IMR-90 (cell line): Measurements from ENCODE around the gene NRL. TPM values are rescaled to one million over a fixed set of nuclear protein-coding genes. Genes with fewer than 3 reads are reported as not detected.

Experiments used
- ATAC-seq: fragments of 200-7000 bp; cut with Tn5 transposase; 2 replicates; pipeline ENCODE4 v1.9.1; 2020; ENCODE audit warnings: low read depth, mild to moderate bottlenecking, moderate library complexity
- BruUV-seq: library from RNA; stranded (reverse); fragments of 400-500 nt; replicated peaks from 2 replicates; lab custom pipeline; 2021; lab: Mats Ljungman, UMichigan
- CTCF ChIA-PET: fragments of 300-600 bp; formaldehyde crosslinking; extraction: SDS; loops from one replicate; lab custom pipeline; 2021; ENCODE audit warnings: antibody characterized with exemption; lab: Yijun Ruan, JAX
- POLR2A ChIA-PET: fragments of 300-600 bp; sonication (Branson Sonifier 250); formaldehyde crosslinking; loops from one replicate; lab custom pipeline; 2022; ENCODE audit warnings: antibody characterized with exemption; ENCODE audit not compliant: unreplicated experiment; lab: Charles Lee
- DNase-seq: peaks from one replicate; pipeline ENCODE4 v3.0.0; 2013
- H2AFZ ChIP-seq: replicated peaks from 2 replicates; pipeline ENCODE3; 2013; ENCODE audit warnings: low read length, mild to moderate bottlenecking; ENCODE audit not compliant: poor library complexity
- H2AK5ac ChIP-seq: 2 replicates; pipeline ENCODE4 v1.6.1; 2013; ENCODE audit warnings: low read depth, low read length, inconsistent platforms
- H2AK9ac ChIP-seq: replicated peaks from 2 replicates; pipeline ENCODE3; 2013; ENCODE audit warnings: mild to moderate bottlenecking, low read depth, low read length, moderate library complexity; ENCODE audit not compliant: poor library complexity
- H2BK120ac ChIP-seq: 2 replicates; pipeline ENCODE4 v1.6.1; 2013; ENCODE audit warnings: low read depth, low read length, inconsistent platforms
- H2BK15ac ChIP-seq: 3 replicates; pipeline ENCODE4 v1.6.1; 2013; ENCODE audit warnings: low read depth, low read length, inconsistent platforms
- H2BK20ac ChIP-seq: 2 replicates; pipeline ENCODE4 v1.6.1; 2013; ENCODE audit warnings: low read depth, mild to moderate bottlenecking, inconsistent platforms, low read length, moderate library complexity
- H2BK5ac ChIP-seq: 2 replicates; pipeline ENCODE4 v1.6.1; 2013; ENCODE audit warnings: mild to moderate bottlenecking, low read depth, low read length, inconsistent platforms; ENCODE audit not compliant: poor library complexity, severe bottlenecking
- H3K14ac ChIP-seq: replicated peaks from 2 replicates; pipeline ENCODE4 v1.6.1; 2013; ENCODE audit warnings: low read depth, low read length, inconsistent platforms
- H3K18ac ChIP-seq: 2 replicates; pipeline ENCODE4 v1.6.1; 2013; ENCODE audit warnings: low read depth, low read length, control low read depth
- H3K23ac ChIP-seq: 2 replicates; pipeline ENCODE4 v1.6.1; 2013; ENCODE audit warnings: low read depth, low read length, inconsistent platforms
- H3K27ac ChIP-seq: 2 replicates; pipeline ENCODE4 v1.5.1; 2013; ENCODE audit warnings: mild to moderate bottlenecking, control low read depth, low read length; ENCODE audit not compliant: insufficient read depth
- H3K27me3 ChIP-seq: 2 replicates; pipeline ENCODE4 v1.6.1; 2013; ENCODE audit warnings: low read length; ENCODE audit not compliant: control insufficient read depth, insufficient read depth
- H3K36me3 ChIP-seq: 2 replicates; pipeline ENCODE4 v1.6.1; 2013; ENCODE audit warnings: low read length, mixed read lengths; ENCODE audit not compliant: control insufficient read depth, insufficient read depth
- H3K4ac ChIP-seq: 2 replicates; pipeline ENCODE4 v1.6.1; 2013; ENCODE audit warnings: low read depth, low read length, inconsistent platforms
- H3K4me1 ChIP-seq: 2 replicates; pipeline ENCODE4 v1.6.1; 2013; ENCODE audit warnings: low read length, mixed read lengths; ENCODE audit not compliant: control insufficient read depth, insufficient read depth
- H3K4me2 ChIP-seq: 2 replicates; pipeline ENCODE4 v1.6.1; 2013; ENCODE audit warnings: low read depth, mild to moderate bottlenecking, control low read depth, low read length, moderate library complexity
- H3K4me3 ChIP-seq: 2 replicates; pipeline ENCODE4 v1.5.1; 2013; ENCODE audit warnings: low read depth, mild to moderate bottlenecking, control low read depth, low read length, moderate library complexity; ENCODE audit not compliant: insufficient read depth
- H3K56ac ChIP-seq: 2 replicates; pipeline ENCODE4 v1.6.1; 2013; ENCODE audit warnings: low read length, inconsistent platforms; ENCODE audit not compliant: insufficient read depth; ENCODE audit errors: extremely low read depth
- H3K79me1 ChIP-seq, 2 experiments: 2 replicates each; pipeline ENCODE4 v1.6.1; 2013; ENCODE audit warnings: low read length in 2 of 2, inconsistent platforms in 1 of 2, low read depth in 1 of 2
- H3K9ac ChIP-seq: 2 replicates; pipeline ENCODE4 v1.6.1; 2013; ENCODE audit warnings: low read depth, low read length, control low read depth
- H3K9me1 ChIP-seq: 2 replicates; pipeline ENCODE4 v1.6.1; 2013; ENCODE audit warnings: low read length, inconsistent platforms; ENCODE audit not compliant: insufficient read depth
- H3K9me3 ChIP-seq: 2 replicates; pipeline ENCODE4 v1.6.1; 2013; ENCODE audit warnings: low read length; ENCODE audit not compliant: control insufficient read depth, insufficient read depth
- H4K20me1 ChIP-seq: 2 replicates; pipeline ENCODE4 v1.6.1; 2013; ENCODE audit warnings: low read length, inconsistent platforms; ENCODE audit not compliant: insufficient read depth
- H4K5ac ChIP-seq: 2 replicates; pipeline ENCODE4 v1.6.1; 2013; ENCODE audit warnings: mild to moderate bottlenecking, low read depth, low read length, control low read depth
- H4K8ac ChIP-seq, 2 experiments: 2 replicates each; pipeline ENCODE4 v1.6.1; 2013; ENCODE audit warnings: low read depth in 2 of 2, low read length in 2 of 2, control low read depth in 1 of 2, inconsistent platforms in 1 of 2
- H4K91ac ChIP-seq: 2 replicates; pipeline ENCODE4 v1.6.1; 2013; ENCODE audit warnings: low read depth, low read length, inconsistent platforms; ENCODE audit not compliant: insufficient read depth
- CEBPB ChIP-seq: IDR thresholded peaks from 2 replicates; pipeline ENCODE4 v1.6.1; 2012; ENCODE audit warnings: low read depth, low read length, improper control_type of control experiment
- CTCF ChIP-seq: conservative IDR thresholded peaks from 2 replicates; pipeline ENCODE4 v1.5.1; 2012; ENCODE audit warnings: mild to moderate bottlenecking, low read depth, low read length, improper control_type of control experiment
- MAFK ChIP-seq: IDR thresholded peaks from 2 replicates; pipeline ENCODE4 v1.6.1; 2012; ENCODE audit warnings: low read depth, low read length, improper control_type of control experiment
- MAZ ChIP-seq: IDR thresholded peaks from 2 replicates; pipeline ENCODE4 v1.6.1; 2012; ENCODE audit warnings: low read depth, mild to moderate bottlenecking, low read length, improper control_type of control experiment, moderate library complexity, borderline replicate concordance
- NFE2L2 ChIP-seq: fragments of 150-350 bp; IDR thresholded peaks from 2 replicates; pipeline ENCODE4 v1.6.1; 2016; ENCODE audit warnings: low read depth, mild to moderate bottlenecking, low read length
- POLR2A ChIP-seq: IDR thresholded peaks from 2 replicates; pipeline ENCODE4 v1.6.1; 2012; ENCODE audit warnings: mild to moderate bottlenecking, low read depth, low read length
- RAD21 ChIP-seq: IDR thresholded peaks from 2 replicates; pipeline ENCODE4 v1.6.1; 2012; ENCODE audit warnings: low read length, improper control_type of control experiment
- RCOR1 ChIP-seq: IDR thresholded peaks from 2 replicates; pipeline ENCODE4 v1.6.1; 2012; ENCODE audit warnings: mild to moderate bottlenecking, low read length, improper control_type of control experiment; ENCODE audit not compliant: insufficient replicate concordance
- RFX5 ChIP-seq: IDR thresholded peaks from 2 replicates; pipeline ENCODE4 v1.8.0; 2012; ENCODE audit warnings: low read depth, mild to moderate bottlenecking, low read length, moderate library complexity
- WGBS, 2 experiments: methylation state at CpG; one replicate each; pipeline versions ENCODE4 v1.1.5 to v1.1.7; 2013; ENCODE audit warnings: missing lambda C conversion rate in 2 of 2; ENCODE audit not compliant: insufficient read length in 1 of 2; ENCODE audit errors: extremely low coverage in 2 of 2; 5-methylcytosine and 5-hydroxymethylcytosine counted together
- dilution Hi-C: fragments of 300-500 bp; cut with HindIII; formaldehyde crosslinking; loops from one replicate; pipeline ENCODE4 v1.14.3; 2018; ENCODE audit warnings: low sequenced_read_pairs; ENCODE audit not compliant: unreplicated experiment
- in situ Hi-C: fragments of 300-500 bp; cut with MboI; formaldehyde crosslinking; loops from 3 replicates; pipeline ENCODE4 v1.14.3; 2019; ENCODE audit warnings: low sequenced_read_pairs, inconsistent platforms, mixed read lengths
- intact Hi-C: fragments of 100-400 bp; cut with micrococcal nuclease; formaldehyde crosslinking; loops from 2 replicates; pipeline ENCODE4 v1.10.0; 2022
- polyA plus RNA-seq, 3 experiments: library from polyadenylated mRNA; depleted of rRNA; stranded (reverse); fragments of >200 nt; gene quantifications; 2 replicates each; pipeline ENCODE4 v1.2.3, GENCODE V29; 2012; ENCODE audit warnings: low replicate concordance in 1 of 3
- total RNA-seq: library from RNA; depleted of rRNA; stranded (reverse); fragments of >200 nt; gene quantifications from 2 replicates; pipeline ENCODE4 v1.2.3, GENCODE V29; 2012

Gene NRL
- total and polyA plus RNA-seq, 2 of the 4 experiments (the other 2 are of a cell fraction): 0.18 to 0.70 TPM

GRCh38 chr14:24156840-24157239 is 42.1 kb upstream of the NRL start:
- no peak overlapping the region for H3K4ac ChIP-seq
- no peak overlapping the region for H3K4me2 ChIP-seq
- no TSS peak for BruUV-seq
- no peaks in the 10 kb centered on the region for H3K27me3 ChIP-seq
- H4K91ac ChIP-seq: no peak overlapping the region
- H3K36me3 ChIP-seq: peaks cover 57% of the 10 kb centered on the region
- H3K27ac ChIP-seq: no peak overlapping the region
- H4K20me1 ChIP-seq: no peaks in the 10 kb centered on the region
- no peak overlapping the region for H2BK120ac ChIP-seq
- ChIA-PET CTCF (interaction anchor here (0.6 to 1.4 kb wide), 2 partner anchors 10 to 1129 kb away, joined by 3 to 6 read pairs; partner anchors contain the start of gene PSME2), POLR2A (no interaction called here)
- no peak overlapping the region for H3K9ac ChIP-seq
- intact Hi-C loops: no loop called here
- DNase-seq (no peak), ATAC-seq (no peak)
- peak overlapping the region; percentile 24 for H2AK9ac ChIP-seq
- dilution Hi-C loops: no loop called here
- H2AFZ ChIP-seq: no peak overlapping the region
- H2BK20ac ChIP-seq: no peak overlapping the region
- H3K79me1 ChIP-seq: peaks cover 7 to 11% of the 10 kb centered on the region in 2 experiments
- H2BK15ac ChIP-seq: no peak overlapping the region
- in situ Hi-C loops: no loop called here
- no peak overlapping the region for H3K4me3 ChIP-seq
- no peaks in the 10 kb centered on the region for H3K9me3 ChIP-seq
- no peak overlapping the region for H4K8ac ChIP-seq
- no peak overlapping the region for H3K23ac ChIP-seq
- H3K18ac ChIP-seq: no peak overlapping the region
- TF ChIP-seq MAZ (no peak), NFE2L2 (no peak), CTCF (no peak), POLR2A (no peak), RAD21 (no peak), RFX5 (no peak), RCOR1 (no peak), MAFK (no peak), CEBPB (no peak)
- no peak overlapping the region for H2BK5ac ChIP-seq
- peaks cover 3% of the 10 kb centered on the region for H3K4me1 ChIP-seq
- no peak overlapping the region for H3K56ac ChIP-seq
- H4K5ac ChIP-seq: no peak overlapping the region
- peaks cover under 1% of the 10 kb centered on the region; the same call in 1 of the 2 replicates for H3K9me1 ChIP-seq
- no peak overlapping the region for H3K14ac ChIP-seq
- no peak overlapping the region for H2AK5ac ChIP-seq
- WGBS, 2 experiments: 100% methylated on average over 1 of the region's 1 CpG; no CpG with 5 or more reads in 1 of the 2 experiments
